Measurements from ENCODE around the gene SLC25A6.
"Not testable (repeated sequence)": the region's sequence is repeated elsewhere in the genome, so short reads cannot be mapped to it uniquely, and the experiment has no call there.

Gene SLC25A6

GRCh38 chrX:1354036-1355019 is 37.6 kb downstream of the SLC25A6 start:
- no peak for DNase-seq (ENCODE audit: low spot score)

DNA sequence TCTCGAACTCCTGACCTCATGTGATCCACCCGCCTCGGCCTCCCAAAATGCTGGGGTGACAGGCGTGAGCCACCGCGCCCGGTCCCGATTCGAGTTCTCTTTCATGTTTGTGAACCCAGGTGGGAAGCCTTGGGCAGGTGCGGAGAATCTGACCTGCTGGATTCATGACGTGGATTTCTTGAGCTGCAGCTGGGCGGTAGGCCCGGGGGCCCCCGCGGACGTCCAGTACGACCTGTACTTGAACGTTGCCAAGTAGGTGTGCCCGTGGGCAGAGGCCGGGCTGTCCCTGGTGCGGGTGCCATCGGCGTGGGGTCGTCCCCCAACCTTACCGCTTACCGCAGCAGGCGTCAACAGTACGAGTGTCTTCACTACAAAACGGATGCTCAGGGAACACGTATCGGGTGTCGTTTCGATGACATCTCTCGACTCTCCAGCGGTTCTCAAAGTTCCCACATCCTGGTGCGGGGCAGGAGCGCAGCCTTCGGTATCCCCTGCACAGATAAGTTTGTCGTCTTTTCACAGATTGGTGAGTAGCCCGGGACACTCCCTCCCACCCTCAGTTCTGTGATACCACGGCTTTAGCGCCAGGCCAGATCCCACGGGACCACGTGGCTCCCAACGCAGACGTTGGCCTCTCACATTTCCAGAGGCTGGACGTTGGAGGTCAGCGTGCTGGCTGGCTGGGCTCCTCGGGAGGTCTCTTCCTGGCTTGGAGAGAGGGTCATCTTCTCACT is 39.8 kb downstream of the SLC25A6 start:
- no peak for DNase-seq (ENCODE audit: low spot score)

GRCh38 chrX:1349606-1350005 is 42.3 kb downstream of the SLC25A6 start:
- not testable (repeated sequence) for DNase-seq (ENCODE audit: low spot score)

GRCh38 chrX:1341545-1342184 is 50.2 kb downstream of the SLC25A6 start:
- DNase-seq (ENCODE audit: low spot score) = no peak

GRCh38 chrX:1336948-1337779 is 54.7 kb downstream of the SLC25A6 start:
- no peak for DNase-seq (ENCODE audit: low spot score)

GRCh38 chrX:1336331-1336943 is 55.5 kb downstream of the SLC25A6 start, which contains the start of gene IL3RA:
Gene IL3RA (plus strand): TSS chrX:1336785. CDS start chrX:1341766, 4,981 bp downstream.
- DNase-seq (ENCODE audit: low spot score) = no peak
